ENCODE results near the gene SORCS2. TPM values are rescaled to one million over a fixed set of nuclear protein-coding genes. Genes with fewer than 3 reads are reported as not detected.

The SORCS2 gene
- total and polyA plus RNA-seq, 9 donors, result 7.4 to 24.9 (median 13.0) TPM

GRCh38 chr4:7150036-7150635, 42.2 kb upstream of the SORCS2 start:
- 69% methylated on average over 19 of the region's 20 CpGs for WGBS (ENCODE audit: insufficient coverage)
- Histone ChIP-seq H3K27ac (ENCODE audit: low read length) (no peak overlapping the region), H3K36me3 (ENCODE audit: control insufficient read depth, insufficient read depth, low read length) (no peaks in the 10 kb centered on the region), H3K9me3 (replicated peaks; ENCODE audit: control insufficient read depth, low read depth, low read length) (no peaks in the 10 kb centered on the region), H3K27me3 (ENCODE audit: control insufficient read depth, insufficient read depth, low read length) (peaks cover 5% of the 10 kb centered on the region), H3K4me1 (ENCODE audit: control insufficient read depth, insufficient read depth, low read length) (peaks cover 18% of the 10 kb centered on the region), H3K4me3 (ENCODE audit: low read length) (no peak overlapping the region)
- peak; percentile 46 for DNase-seq

- no peaks in the 10 kb centered on the region for H3K36me3 ChIP-seq (ENCODE audit: control insufficient read depth, insufficient read depth, low read length)
- WGBS (ENCODE audit: insufficient coverage), result 74% methylated on average over 3 of the region's 13 CpGs
- H3K27me3 ChIP-seq (ENCODE audit: control insufficient read depth, insufficient read depth, low read length), result no peaks in the 10 kb centered on the region
- no peak for DNase-seq
- no peak overlapping the region for H3K27ac ChIP-seq (ENCODE audit: low read length)
- H3K4me1 ChIP-seq (ENCODE audit: control insufficient read depth, insufficient read depth, low read length), result peaks cover 34% of the 10 kb centered on the region
- H3K9me3 ChIP-seq (replicated peaks; ENCODE audit: control insufficient read depth, low read depth, low read length), result no peaks in the 10 kb centered on the region
- H3K4me3 ChIP-seq (ENCODE audit: low read length), result no peak overlapping the region
These were observed 40.6 kb upstream of the SORCS2 start for GRCh38 chr4:7151668-7152227.

DNA sequence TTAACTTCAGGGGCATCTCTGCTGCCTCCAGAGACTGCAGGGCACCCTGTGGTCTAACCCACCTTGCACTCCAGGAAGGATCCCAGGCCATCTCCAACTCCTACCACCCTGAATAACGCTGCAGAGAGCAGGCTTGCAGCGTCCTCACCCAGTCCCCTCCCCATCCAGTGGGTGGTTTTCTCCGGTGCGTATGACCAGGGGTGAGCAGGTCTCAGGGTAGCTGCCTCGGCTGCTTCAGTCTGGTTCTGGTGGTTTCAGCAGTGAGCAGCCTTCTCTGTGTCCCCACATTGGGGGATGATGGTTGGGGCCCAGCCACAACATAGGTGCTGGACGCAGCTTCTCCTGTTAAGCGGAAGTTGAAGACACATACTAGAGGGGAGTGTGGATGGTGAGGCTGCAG, 38.6 kb upstream of the SORCS2 start:
- Histone ChIP-seq H3K4me3 (ENCODE audit: low read length) (no peak overlapping the region), H3K27ac (ENCODE audit: low read length) (no peak overlapping the region), H3K27me3 (ENCODE audit: control insufficient read depth, insufficient read depth, low read length) (no peaks in the 10 kb centered on the region), H3K36me3 (ENCODE audit: control insufficient read depth, insufficient read depth, low read length) (no peaks in the 10 kb centered on the region), H3K4me1 (ENCODE audit: control insufficient read depth, insufficient read depth, low read length) (peaks cover 40% of the 10 kb centered on the region), H3K9me3 (replicated peaks; ENCODE audit: control insufficient read depth, low read depth, low read length) (no peaks in the 10 kb centered on the region)
- DNase-seq, result no peak
- WGBS (ENCODE audit: insufficient coverage), result 87% methylated on average over 4 of the region's 7 CpGs

DNA sequence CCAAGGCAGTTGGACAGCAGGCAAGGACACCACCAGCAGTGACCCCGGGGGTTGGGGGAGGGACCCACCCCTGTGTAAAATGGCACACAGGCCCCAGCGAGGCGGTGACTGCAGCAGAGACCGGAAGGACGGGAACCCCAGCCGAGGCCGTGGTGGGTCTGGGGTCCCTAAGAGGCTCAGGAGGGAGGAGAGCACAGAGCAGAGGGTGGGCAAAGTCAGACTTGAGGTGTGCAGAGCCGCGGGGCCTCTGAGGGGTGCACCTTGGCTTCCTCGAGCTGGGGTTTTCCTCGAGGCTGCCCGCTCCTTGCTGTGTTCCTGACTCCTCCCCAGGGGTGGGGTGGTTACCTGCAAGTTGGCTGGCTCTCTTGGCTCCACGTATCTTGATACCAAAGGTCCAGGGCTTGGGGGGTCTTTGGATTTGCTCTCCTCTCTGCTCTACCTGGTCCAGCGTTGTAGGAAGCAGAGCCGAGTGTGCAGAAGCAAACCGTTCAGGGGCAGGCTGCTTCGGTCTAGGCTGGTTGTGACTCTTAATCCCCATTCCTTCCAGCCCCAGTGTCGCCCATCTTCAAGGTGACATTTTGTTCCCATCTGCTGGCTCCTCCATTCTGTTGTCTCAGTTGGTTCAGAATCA, 37.9 kb upstream of the SORCS2 start:
- Histone ChIP-seq H3K27me3 (ENCODE audit: control insufficient read depth, insufficient read depth, low read length) (no peaks in the 10 kb centered on the region), H3K4me1 (ENCODE audit: control insufficient read depth, insufficient read depth, low read length) (peaks cover 38% of the 10 kb centered on the region), H3K9me3 (replicated peaks; ENCODE audit: control insufficient read depth, low read depth, low read length) (no peaks in the 10 kb centered on the region), H3K27ac (ENCODE audit: low read length) (no peak overlapping the region), H3K36me3 (ENCODE audit: control insufficient read depth, insufficient read depth, low read length) (no peaks in the 10 kb centered on the region), H3K4me3 (ENCODE audit: low read length) (no peak overlapping the region)
- 84% methylated on average over 14 of the region's 18 CpGs for WGBS (ENCODE audit: insufficient coverage)
- no peak for DNase-seq

DNA sequence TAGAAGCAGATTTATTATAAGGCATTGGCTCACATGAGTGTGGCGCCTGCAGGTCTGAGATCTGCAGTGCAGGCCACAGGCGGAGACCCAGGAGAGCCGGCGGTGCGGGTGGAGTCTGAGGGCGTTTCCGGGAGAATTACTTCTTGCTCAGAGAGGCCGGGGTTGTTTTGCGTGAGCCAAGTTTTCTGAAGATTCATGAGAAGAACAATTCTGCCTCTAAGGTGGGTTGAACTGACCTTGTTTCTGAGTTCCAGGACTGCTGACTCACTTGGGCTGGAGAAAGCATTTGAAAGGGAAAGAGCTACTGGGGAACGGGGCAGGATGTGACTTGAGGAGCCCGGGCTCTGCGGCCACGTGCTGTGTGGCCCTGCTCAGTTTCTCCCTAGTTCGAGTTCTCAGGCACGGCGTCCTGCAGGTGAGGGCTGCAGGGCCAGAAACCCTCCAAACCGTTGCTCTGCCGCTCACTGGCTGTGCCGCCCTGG, 36.7 kb upstream of the SORCS2 start:
- Histone ChIP-seq H3K9me3 (replicated peaks; ENCODE audit: control insufficient read depth, low read depth, low read length) (no peaks in the 10 kb centered on the region), H3K27ac (ENCODE audit: low read length) (peak overlapping the region; percentile 75), H3K4me1 (ENCODE audit: control insufficient read depth, insufficient read depth, low read length) (peaks cover 32% of the 10 kb centered on the region), H3K4me3 (ENCODE audit: low read length) (no peak overlapping the region), H3K27me3 (ENCODE audit: control insufficient read depth, insufficient read depth, low read length) (no peaks in the 10 kb centered on the region), H3K36me3 (ENCODE audit: control insufficient read depth, insufficient read depth, low read length) (no peaks in the 10 kb centered on the region)
- peak; percentile 90 for DNase-seq
- 38% methylated on average over 14 of the region's 19 CpGs for WGBS (ENCODE audit: insufficient coverage)

- peak; percentile 74 for DNase-seq
- Histone ChIP-seq H3K36me3 (ENCODE audit: control insufficient read depth, insufficient read depth, low read length) (no peaks in the 10 kb centered on the region), H3K9me3 (replicated peaks; ENCODE audit: control insufficient read depth, low read depth, low read length) (no peaks in the 10 kb centered on the region), H3K27me3 (ENCODE audit: control insufficient read depth, insufficient read depth, low read length) (no peaks in the 10 kb centered on the region), H3K27ac (ENCODE audit: low read length) (peak overlapping the region; percentile 75), H3K4me1 (ENCODE audit: control insufficient read depth, insufficient read depth, low read length) (peaks cover 36% of the 10 kb centered on the region), H3K4me3 (ENCODE audit: low read length) (no peak overlapping the region)
- WGBS (ENCODE audit: insufficient coverage), result 25% methylated on average over 10 of the region's 12 CpGs
These were observed 36.0 kb upstream of the SORCS2 start for GRCh38 chr4:7156328-7156727.

DNA sequence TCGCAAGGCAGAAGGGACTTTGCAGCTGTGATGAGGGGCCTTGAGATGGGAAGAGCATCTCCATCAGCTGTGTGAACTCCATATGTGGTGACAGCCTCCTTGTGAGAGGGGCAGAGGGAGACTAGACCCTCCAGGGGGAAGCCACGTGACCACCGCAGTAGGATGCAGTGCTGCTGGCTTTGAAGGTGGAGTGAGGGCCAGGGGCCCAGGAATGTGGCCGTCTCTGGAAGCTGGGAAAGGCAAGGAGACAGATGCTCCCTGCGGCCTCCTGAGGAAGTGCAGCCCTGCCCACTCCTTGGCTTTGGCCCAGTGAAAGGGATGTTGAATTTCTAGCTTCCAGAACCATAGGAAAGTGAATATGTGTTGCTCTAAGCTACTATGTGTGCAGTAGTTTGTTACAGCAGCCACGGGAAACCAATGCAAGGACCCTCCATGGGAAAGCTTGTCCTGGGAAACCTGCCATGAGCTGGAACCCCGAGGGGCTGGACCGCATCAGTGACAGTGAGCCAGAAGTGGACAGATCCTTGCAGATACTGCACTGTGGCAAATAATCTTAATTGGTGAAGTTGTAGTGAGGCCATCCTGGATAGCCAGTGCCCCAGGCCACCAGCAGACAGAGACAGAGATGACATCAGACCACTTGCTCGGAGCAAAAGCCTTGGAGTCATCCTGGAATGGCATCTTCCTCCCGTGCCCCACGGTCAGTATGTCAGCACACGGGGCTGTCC, 35.4 kb upstream of the SORCS2 start:
- Histone ChIP-seq H3K9me3 (replicated peaks; ENCODE audit: control insufficient read depth, low read depth, low read length) (no peaks in the 10 kb centered on the region), H3K4me3 (ENCODE audit: low read length) (no peak overlapping the region), H3K4me1 (ENCODE audit: control insufficient read depth, insufficient read depth, low read length) (peaks cover 41% of the 10 kb centered on the region), H3K27ac (ENCODE audit: low read length) (peak overlapping the region; percentile 75), H3K27me3 (ENCODE audit: control insufficient read depth, insufficient read depth, low read length) (no peaks in the 10 kb centered on the region), H3K36me3 (ENCODE audit: control insufficient read depth, insufficient read depth, low read length) (no peaks in the 10 kb centered on the region)
- peak; percentile 93 for DNase-seq
- WGBS (ENCODE audit: insufficient coverage), result 41% methylated on average over 11 of the region's 12 CpGs

DNA sequence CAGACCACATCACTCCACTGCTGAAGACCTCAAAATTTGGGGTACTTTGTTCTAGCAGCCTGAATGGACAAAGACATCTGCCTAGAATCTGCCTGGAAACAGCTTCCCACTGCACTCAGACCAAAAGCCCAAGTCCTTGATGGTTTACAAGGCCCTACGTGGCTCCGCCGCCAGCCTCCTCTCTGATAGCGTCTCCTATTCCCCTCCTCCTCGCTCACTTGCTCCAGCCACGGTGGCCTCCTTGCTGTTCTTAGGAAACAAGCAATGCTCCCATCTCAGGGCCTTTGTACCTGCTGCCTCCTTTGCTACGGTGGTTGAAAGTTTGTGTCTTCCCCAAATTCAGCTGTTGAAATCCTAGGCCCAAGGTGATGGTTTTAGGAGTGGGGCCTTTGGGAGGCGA, 34.7 kb upstream of the SORCS2 start:
- Histone ChIP-seq H3K4me3 (ENCODE audit: low read length) (no peak overlapping the region), H3K27ac (ENCODE audit: low read length) (no peak overlapping the region), H3K36me3 (ENCODE audit: control insufficient read depth, insufficient read depth, low read length) (no peaks in the 10 kb centered on the region), H3K4me1 (ENCODE audit: control insufficient read depth, insufficient read depth, low read length) (peaks cover 41% of the 10 kb centered on the region), H3K27me3 (ENCODE audit: control insufficient read depth, insufficient read depth, low read length) (no peaks in the 10 kb centered on the region), H3K9me3 (replicated peaks; ENCODE audit: control insufficient read depth, low read depth, low read length) (no peaks in the 10 kb centered on the region)
- no peak for DNase-seq
- 82% methylated on average over 7 of the region's 8 CpGs for WGBS (ENCODE audit: insufficient coverage)

DNA sequence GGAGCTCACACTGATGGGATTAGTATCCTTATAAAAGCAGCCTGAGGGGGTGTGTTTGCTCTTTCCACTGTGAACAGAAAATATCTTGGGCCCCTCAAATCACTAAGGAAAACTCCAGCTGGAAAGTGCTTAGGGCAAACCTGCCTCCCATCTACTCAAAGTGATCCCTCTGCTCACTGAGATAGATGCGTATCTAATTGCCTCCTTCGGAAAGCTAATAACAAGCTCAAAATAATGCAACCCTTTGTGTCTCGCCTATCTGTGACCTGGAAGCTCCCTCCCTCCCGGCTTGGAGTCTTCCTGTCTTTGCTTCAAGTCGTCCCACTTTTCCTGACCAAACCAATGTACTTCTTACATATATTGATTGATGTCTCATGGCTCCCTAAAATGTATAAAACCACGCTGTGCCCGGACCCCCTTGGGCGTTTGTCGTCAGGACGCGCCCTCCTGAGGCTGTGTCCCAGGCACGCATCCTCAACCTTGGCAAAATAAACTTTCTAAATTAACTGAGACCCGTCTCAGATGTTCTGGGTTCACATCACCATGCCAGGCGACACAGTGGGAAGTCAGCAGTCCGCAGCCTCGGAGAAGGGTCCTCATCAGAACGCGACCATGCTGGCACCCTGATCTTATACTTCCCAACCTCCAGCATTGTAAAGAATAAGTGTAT, 34.1 kb upstream of the SORCS2 start:
- WGBS (ENCODE audit: insufficient coverage), result 85% methylated on average over 14 of the region's 18 CpGs
- Histone ChIP-seq H3K27me3 (ENCODE audit: control insufficient read depth, insufficient read depth, low read length) (no peaks in the 10 kb centered on the region), H3K4me3 (ENCODE audit: low read length) (no peak overlapping the region), H3K9me3 (replicated peaks; ENCODE audit: control insufficient read depth, low read depth, low read length) (no peaks in the 10 kb centered on the region), H3K4me1 (ENCODE audit: control insufficient read depth, insufficient read depth, low read length) (peaks cover 41% of the 10 kb centered on the region), H3K27ac (ENCODE audit: low read length) (no peak overlapping the region), H3K36me3 (ENCODE audit: control insufficient read depth, insufficient read depth, low read length) (no peaks in the 10 kb centered on the region)
- no peak for DNase-seq

GRCh38 chr4:7158991-7159390, 33.3 kb upstream of the SORCS2 start:
- 68% methylated on average over 6 of the region's 10 CpGs for WGBS (ENCODE audit: insufficient coverage)
- no peaks in the 10 kb centered on the region for H3K9me3 ChIP-seq (replicated peaks; ENCODE audit: control insufficient read depth, low read depth, low read length)
- peaks cover 41% of the 10 kb centered on the region for H3K4me1 ChIP-seq (ENCODE audit: control insufficient read depth, insufficient read depth, low read length)
- no peak overlapping the region for H3K4me3 ChIP-seq (ENCODE audit: low read length)
- no peaks in the 10 kb centered on the region for H3K36me3 ChIP-seq (ENCODE audit: control insufficient read depth, insufficient read depth, low read length)
- H3K27ac ChIP-seq (ENCODE audit: low read length), result no peak overlapping the region
- no peaks in the 10 kb centered on the region for H3K27me3 ChIP-seq (ENCODE audit: control insufficient read depth, insufficient read depth, low read length)
- DNase-seq, result no peak
